Psoas muscle (tissue), 8 donors: Measurements from ENCODE around the gene ATP5ME. TPM values are rescaled to one million over a fixed set of nuclear protein-coding genes. Genes with fewer than 3 reads are reported as not detected.

Experiments used
- ATAC-seq, 4 donors: fragments of 200-7000 bp; cut with Tn5 transposase; one replicate each; pipeline ENCODE4 v1.9.1; 2020; ENCODE audit warnings: moderate library complexity in 3 of 4, mild to moderate bottlenecking in 2 of 4
- DNase-seq, 2 donors: peaks; one replicate each; pipeline ENCODE4 v3.0.0-alpha.2; 2020
- H3K27ac ChIP-seq: fragments of 200-600 bp; one replicate; pipeline ENCODE4 v1.8.0; 2022
- H3K27me3 ChIP-seq, 3 donors: fragments of 200-600 bp in 1 of 3; one replicate each; pipeline versions ENCODE4 v1.6.1 to v1.8.0; 2013 to 2022; ENCODE audit warnings: low read length in 2 of 3, mild to moderate bottlenecking in 2 of 3, moderate library complexity in 1 of 3; ENCODE audit not compliant: insufficient read depth in 3 of 3
- H3K36me3 ChIP-seq, 2 donors: fragments of 200-600 bp in 1 of 2; one replicate each; pipeline versions ENCODE4 v1.6.1 to v1.8.0; 2013 to 2022; ENCODE audit warnings: low read depth in 1 of 2, mild to moderate bottlenecking in 1 of 2, moderate library complexity in 1 of 2; ENCODE audit not compliant: insufficient read depth in 1 of 2
- H3K4me1 ChIP-seq: fragments of 200-600 bp; one replicate; pipeline ENCODE4 v1.8.0; 2022
- H3K4me3 ChIP-seq: fragments of 200-600 bp; one replicate; pipeline ENCODE4 v1.8.0; 2022; ENCODE audit warnings: mild to moderate bottlenecking
- H3K9me3 ChIP-seq: fragments of 200-600 bp; one replicate; pipeline ENCODE4 v1.8.0; 2022
- CTCF ChIP-seq: fragments of 200-600 bp; IDR thresholded peaks from one replicate; pipeline ENCODE4 v1.8.0; 2022; ENCODE audit warnings: antibody characterized with exemption
- WGBS, 3 donors: extraction: QIAGEN DNeasy Blood & Tissue Kit; methylation state at CpG; one replicate each; pipeline versions ENCODE4 v1.1.6 to v1.1.7; 2013; 5-methylcytosine and 5-hydroxymethylcytosine counted together
- intact Hi-C, 2 donors: fragments of 100-400 bp; cut with DNase I; formaldehyde crosslinking; loops; one replicate each; pipeline versions ENCODE4 v1.11.0 to v1.14.2; 2022
- polyA plus RNA-seq, 3 donors: library from polyadenylated mRNA; stranded (reverse); fragments of 200-250 nt; gene quantifications; one replicate each; pipeline ENCODE4 v1.2.3, GENCODE V29; 2013
- total RNA-seq, 4 donors: library from RNA; stranded (reverse); fragmentation: NEBNext Ultra II Directional in 2 of 4; extraction: Animal tissue kit (Norgen Biotek cat#: 25700) in 2 of 4; gene quantifications; one replicate each; pipeline versions ENCODE4 v1.2.1 to v1.2.4, GENCODE V29; 2021 to 2023
- donor health status: healthy with polysubstance abuse.
- donor health status: DM: no; HTN: no; CAD: no; lungs with moderate emphysema.
- donor health status: Bipolar disorder and iron deficiency.
- donor health status: healthy.
- donor health status: DM: yes; HTN: yes; CAD: no.
- donor health status: DM: no; HTN: no; CAD: no.
- donor health status: DM: no; HTN: no; CAD: no.
- donor health status: DM: yes; HTN: yes; CAD: no.

Gene ATP5ME
- total and polyA plus RNA-seq, 7 donors, result 358 to 712 (median 470) TPM

GRCh38 chr4:625631-626161 lies 48.4 kb downstream of the ATP5ME start:
- 90 to 93% (median 91%) methylated on average over 36 to 39 of the region's 39 CpGs for WGBS, 3 donors
- no peak for TF ChIP-seq CTCF
- no peak overlapping the region for H3K4me3 ChIP-seq
- no peaks in the 10 kb centered on the region for H3K36me3 ChIP-seq
- H3K4me1 ChIP-seq, result no peaks in the 10 kb centered on the region
- H3K27me3 ChIP-seq, result peaks cover 0 to 19% (median 17%) of the 10 kb centered on the region in 3 donors
- intact Hi-C loops, result no loop called here
- no peak for ATAC-seq
- no peaks in the 10 kb centered on the region for H3K9me3 ChIP-seq
- no peak for DNase-seq
- H3K27ac ChIP-seq, result no peak overlapping the region

- intact Hi-C loops, result no loop called here
- peaks cover 0 to 19% (median 14%) of the 10 kb centered on the region in 3 donors for H3K27me3 ChIP-seq
- no peak within 1 kb of the TSS for H3K27ac ChIP-seq
- DNase-seq (no peak), ATAC-seq (no peak)
- no peaks in the 10 kb centered on the region for H3K4me1 ChIP-seq
- H3K9me3 ChIP-seq, result no peaks in the 10 kb centered on the region
- H3K4me3 ChIP-seq, result no peak within 1 kb of the TSS
- 70 to 77% (median 73%) methylated on average over 21 of the region's 21 CpGs for WGBS, 3 donors
- H3K36me3 ChIP-seq, result no peaks in the 10 kb centered on the region
- TF ChIP-seq CTCF, result no peak
Observed at GRCh38 chr4:624705-625590, 49.1 kb downstream of the ATP5ME start, which contains the start of gene PDE6B. TSS of gene PDE6B (plus strand) at chr4:625573. CDS start at chr4:625627, 54 bp downstream.

- intact Hi-C loops, result no loop called here
- H3K4me1 ChIP-seq, result no peaks in the 10 kb centered on the region
- WGBS, 3 donors, result 40 to 46% (median 42%) methylated on average over 28 to 29 of the region's 29 CpGs
- ATAC-seq, result no peak
- no peak overlapping the region for H3K4me3 ChIP-seq
- no peak for TF ChIP-seq CTCF
- H3K36me3 ChIP-seq, result no peaks in the 10 kb centered on the region
- DNase-seq, result no peak
- H3K27me3 ChIP-seq, result peaks cover 0 to 19% (median 10%) of the 10 kb centered on the region in 3 donors
- no peaks in the 10 kb centered on the region for H3K9me3 ChIP-seq
- no peak overlapping the region for H3K27ac ChIP-seq
Observed at GRCh38 chr4:623914-624566, 50.0 kb downstream of the ATP5ME start.

GRCh38 chr4:622996-623913 lies 50.8 kb downstream of the ATP5ME start:
- no peaks in the 10 kb centered on the region for H3K9me3 ChIP-seq
- WGBS, 3 donors, result 67 to 76% (median 71%) methylated on average over 24 of the region's 24 CpGs
- ATAC-seq, result no peak
- H3K27me3 ChIP-seq, result peaks cover 0 to 13% (median 8%) of the 10 kb centered on the region in 3 donors
- H3K27ac ChIP-seq, result no peak overlapping the region
- no peak for TF ChIP-seq CTCF
- H3K4me1 ChIP-seq, result no peaks in the 10 kb centered on the region
- intact Hi-C loops, result no loop called here
- no peaks in the 10 kb centered on the region for H3K36me3 ChIP-seq
- no peak for DNase-seq
- H3K4me3 ChIP-seq, result no peak overlapping the region
